G401 (cell line): Measurements from ENCODE around the gene NIPBL. TPM values are rescaled to one million over a fixed set of nuclear protein-coding genes. Genes with fewer than 3 reads are reported as not detected.

ENCODE experiments used
- DNase-seq: peaks from one replicate; pipeline ENCODE4 v3.0.0-alpha.2; 2015; ENCODE audit warnings: low spot score
- in situ Hi-C: cut with HindIII; loops from 2 replicates; pipeline ENCODE4 v1.10.0; 2016; ENCODE audit warnings: low sequenced_read_pairs, mixed read lengths
- total RNA-seq: library from RNA; depleted of rRNA; stranded (reverse); fragments of >200 nt; shearing (Covaris generic); gene quantifications from 2 replicates; pipeline ENCODE4 v1.2.3, GENCODE V29; 2014

The NIPBL gene
- total RNA-seq, 1 experiment from 2014 or later, result 33.2 TPM

DNA sequence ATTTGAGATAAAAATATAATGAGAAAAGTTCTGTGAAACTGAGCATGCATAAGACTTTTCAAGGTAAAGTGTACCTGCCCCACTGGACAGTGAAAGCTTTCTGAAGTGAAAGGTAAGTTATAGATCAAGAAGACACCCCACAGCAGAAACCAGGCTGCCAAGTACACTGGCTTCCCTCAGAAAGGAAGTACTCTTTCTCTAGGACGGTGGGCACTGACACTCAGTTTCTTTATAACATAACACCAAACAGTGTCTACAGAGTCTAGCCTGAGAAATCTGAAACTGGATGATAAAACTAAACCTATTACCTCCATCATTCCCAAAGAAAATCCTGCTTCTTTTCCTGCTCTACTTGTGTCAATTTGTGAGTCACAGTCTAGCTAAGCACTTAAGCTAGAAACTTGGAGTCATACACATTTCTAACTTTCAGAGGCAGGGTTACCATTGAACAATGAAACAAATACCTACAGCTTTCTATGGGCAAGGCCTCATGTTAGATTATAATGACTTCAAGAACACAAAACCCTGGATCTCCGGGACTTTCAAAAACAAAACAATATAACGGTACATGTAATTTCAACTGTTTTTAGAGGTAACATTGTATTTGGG is 235.9 kb downstream of the NIPBL start:
- in situ Hi-C loops, result no loop called here
- DNase-seq, result no peak
